ENCODE data around the gene SENP1. TPM values are rescaled to one million over a fixed set of nuclear protein-coding genes. Genes with fewer than 3 reads are reported as not detected.

Gene SENP1
- total RNA-seq, 2 experiments from 2014 or later, result 41.3 to 54.8 TPM

DNA sequence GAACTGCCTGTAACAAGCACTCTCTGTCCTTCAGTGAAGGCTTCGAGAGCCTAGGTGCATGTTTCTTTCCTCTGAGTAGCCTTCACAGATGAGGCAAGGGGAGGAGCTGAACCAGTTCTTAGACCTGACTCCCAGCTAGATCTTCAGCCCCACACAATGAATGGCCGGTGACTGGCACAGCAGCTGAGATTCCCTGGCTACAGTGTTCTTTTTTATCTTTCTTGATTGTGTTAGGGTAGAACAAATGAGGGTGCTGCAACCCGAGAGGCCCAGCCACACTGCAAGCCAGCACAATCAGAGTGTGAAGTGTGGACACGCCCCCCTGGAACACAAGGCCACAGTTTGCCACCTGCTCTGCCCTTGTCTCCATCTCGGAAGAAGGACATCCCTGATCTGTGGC, 82.5 kb downstream of the SENP1 start:
- Mint-ChIP-seq H3K9me3 (ENCODE audit: low read depth) (no peaks in the 10 kb centered on the region), H3K4me1 (peaks cover 6% of the 10 kb centered on the region), H3K36me3 (no peaks in the 10 kb centered on the region), H3K27ac (no peak overlapping the region), H3K27me3 (peaks cover 30% of the 10 kb centered on the region), H3K4me3 (no peak overlapping the region)
- DNase-seq (no peak), ATAC-seq (no peak)
- CTCF ChIA-PET, result interaction anchor here (1.0 kb wide), 1 partner anchor 8 kb away, joined by 3 read pairs; no protein-coding TSS in a partner anchor

DNA sequence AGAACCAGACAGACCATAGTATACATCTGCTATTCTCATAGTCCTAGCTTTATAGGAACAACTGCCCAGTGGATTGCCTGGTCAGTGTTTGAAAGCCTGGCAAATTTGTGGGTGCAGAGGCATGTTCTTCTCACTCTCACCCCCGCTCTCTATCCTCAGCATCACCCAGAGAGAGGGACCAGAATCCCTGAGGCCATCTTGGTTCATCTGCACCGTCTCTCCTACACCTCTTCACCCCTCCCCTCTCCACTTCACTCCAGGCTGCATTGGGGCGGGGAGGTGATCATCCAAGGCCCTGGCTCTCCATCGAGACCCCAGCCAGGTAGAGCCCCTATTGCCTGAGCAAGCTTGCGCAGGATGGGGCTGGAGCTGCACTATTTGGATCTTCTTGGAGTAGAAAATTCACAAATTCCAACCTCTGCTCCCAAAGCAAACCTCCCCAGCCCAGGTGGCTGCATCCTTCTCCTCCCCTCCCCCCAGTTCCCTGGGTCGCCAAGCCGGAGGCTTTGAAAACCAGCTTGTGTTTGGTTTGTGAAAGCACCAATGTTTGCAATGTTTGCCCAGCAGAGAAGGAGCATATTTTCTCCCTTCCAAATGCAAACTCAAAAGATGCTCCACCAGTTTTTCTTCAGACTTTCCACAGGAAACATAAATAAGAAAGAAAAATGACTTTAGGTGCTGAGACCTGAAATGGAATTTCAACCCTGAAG, 83.0 kb downstream of the SENP1 start:
- Mint-ChIP-seq H3K27me3 (peaks cover 35% of the 10 kb centered on the region), H3K27ac (no peak overlapping the region), H3K4me3 (no peak overlapping the region), H3K36me3 (no peaks in the 10 kb centered on the region), H3K9me3 (ENCODE audit: low read depth) (no peaks in the 10 kb centered on the region), H3K4me1 (peaks cover 6% of the 10 kb centered on the region)
- ATAC-seq (no peak), DNase-seq (no peak)
- CTCF ChIA-PET, result interaction anchor here (0.8 to 1.3 kb wide), 2 partner anchors 12 to 24 kb away, joined by 3 to 4 read pairs; no protein-coding TSS in a partner anchor

DNA sequence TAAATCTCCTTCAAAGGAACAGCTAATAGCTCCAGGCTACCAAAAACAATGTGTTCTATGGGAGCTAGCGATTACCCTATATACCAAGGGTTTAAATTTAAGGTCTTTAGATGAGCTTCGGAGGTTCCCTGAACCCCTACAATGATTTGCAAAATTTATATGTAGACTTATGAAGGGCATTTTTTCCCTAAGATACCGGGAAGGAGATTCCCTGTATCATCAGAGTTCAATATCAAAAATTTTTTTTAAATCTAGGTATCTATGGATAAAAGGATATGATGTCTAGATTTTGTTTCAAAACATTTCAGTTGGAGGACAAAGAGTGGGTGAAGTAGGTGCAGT, 83.7 kb downstream of the SENP1 start:
- CTCF ChIA-PET, result interaction anchor here (0.8 to 1.3 kb wide), 3 partner anchors 12 to 59 kb away, joined by 3 to 4 read pairs (median 3); partner anchors contain the start of gene TMEM106C

DNA sequence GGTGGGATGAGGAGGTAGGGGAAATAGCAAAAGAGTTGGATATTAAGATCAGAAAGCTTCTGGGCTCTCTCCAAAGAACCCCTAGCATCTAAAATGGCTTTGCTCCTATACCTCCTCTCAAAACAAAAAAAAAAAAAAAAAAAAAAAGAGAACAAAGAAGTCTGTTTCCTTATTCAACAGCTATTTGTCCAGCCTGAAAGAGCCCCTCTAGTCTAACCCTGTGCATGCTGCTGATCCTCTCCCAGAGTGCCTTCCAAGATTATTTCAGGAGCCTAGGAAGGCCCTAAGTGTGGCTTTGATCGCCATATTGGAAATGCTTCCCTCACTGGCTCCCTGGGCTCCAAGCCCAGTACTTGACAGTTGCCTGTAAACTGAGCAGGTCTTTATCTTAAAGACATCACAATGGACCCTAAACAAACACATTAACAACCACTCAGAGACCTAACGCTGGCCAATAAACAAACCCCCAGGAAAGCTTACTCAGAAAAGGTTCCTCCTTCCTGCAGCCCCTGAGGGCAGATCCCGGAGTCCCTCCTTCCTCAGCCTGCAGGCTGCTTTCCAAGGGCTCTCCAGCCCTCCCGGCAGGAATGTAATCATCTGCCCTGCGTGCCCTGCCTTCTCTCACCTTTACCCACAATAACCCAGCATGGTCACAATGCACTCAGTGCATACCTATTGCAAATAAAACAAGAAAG, 84.2 kb downstream of the SENP1 start:
- no peak overlapping the region for H3K27ac Mint-ChIP-seq

More for the DNA sequence above, 83.7 kb downstream of the SENP1 start:
- H3K36me3 Mint-ChIP-seq, result no peaks in the 10 kb centered on the region
- no peak overlapping the region for H3K4me3 Mint-ChIP-seq
- H3K27me3 Mint-ChIP-seq, result peaks cover 40% of the 10 kb centered on the region
- no peaks in the 10 kb centered on the region for H3K9me3 Mint-ChIP-seq (ENCODE audit: low read depth)
- H3K4me1 Mint-ChIP-seq, result peaks cover 5% of the 10 kb centered on the region
- DNase-seq (no peak), ATAC-seq (no peak)
- no peak overlapping the region for H3K27ac Mint-ChIP-seq

DNA sequence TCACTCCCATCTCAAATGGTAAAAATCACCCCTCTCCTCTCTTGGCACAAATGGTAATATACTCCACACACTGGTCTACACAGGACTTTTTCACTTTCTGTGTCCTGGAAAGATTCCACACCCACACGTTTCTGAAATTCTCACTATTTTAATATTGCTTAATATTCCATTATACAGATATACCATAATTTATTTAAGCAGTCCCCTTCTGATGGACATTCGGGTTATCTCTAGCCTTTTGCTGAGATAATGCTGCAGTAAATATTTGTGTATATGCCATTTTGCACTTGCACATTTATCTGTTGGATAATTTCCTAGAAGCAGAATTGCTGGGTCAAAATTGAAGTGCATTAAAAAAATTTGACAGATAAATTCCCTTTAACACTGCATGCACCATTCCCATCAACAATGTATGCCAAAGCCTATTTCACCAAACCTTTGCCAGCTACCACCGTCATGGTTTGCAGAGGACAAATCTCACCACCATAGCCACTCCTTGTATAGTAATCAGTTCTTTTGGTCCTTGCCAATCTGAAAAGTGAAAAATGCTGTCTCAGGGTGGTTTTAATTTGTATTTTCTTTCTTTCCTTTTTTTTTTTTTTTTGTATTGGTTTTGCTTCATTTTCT, 86.1 kb downstream of the SENP1 start:
- CTCF ChIA-PET, result no interaction called here
- Mint-ChIP-seq H3K4me1 (peaks cover 2% of the 10 kb centered on the region), H3K27me3 (peaks cover 58% of the 10 kb centered on the region), H3K36me3 (no peaks in the 10 kb centered on the region), H3K4me3 (no peak overlapping the region), H3K27ac (no peak overlapping the region), H3K9me3 (ENCODE audit: low read depth) (no peaks in the 10 kb centered on the region)
- no peak for ATAC-seq
- DNase-seq, result no peak

More for the DNA sequence above, 84.2 kb downstream of the SENP1 start:
- DNase-seq, result no peak
- no peaks in the 10 kb centered on the region for H3K36me3 Mint-ChIP-seq
- H3K9me3 Mint-ChIP-seq (ENCODE audit: low read depth), result no peaks in the 10 kb centered on the region
- peaks cover 5% of the 10 kb centered on the region for H3K4me1 Mint-ChIP-seq
- CTCF ChIA-PET, result interaction anchor here (0.8 to 1.3 kb wide), 3 partner anchors 13 to 58 kb away, joined by 3 to 4 read pairs (median 3); partner anchors contain the start of gene TMEM106C
- no peak overlapping the region for H3K4me3 Mint-ChIP-seq
- no peak for ATAC-seq
- peaks cover 45% of the 10 kb centered on the region for H3K27me3 Mint-ChIP-seq

DNA sequence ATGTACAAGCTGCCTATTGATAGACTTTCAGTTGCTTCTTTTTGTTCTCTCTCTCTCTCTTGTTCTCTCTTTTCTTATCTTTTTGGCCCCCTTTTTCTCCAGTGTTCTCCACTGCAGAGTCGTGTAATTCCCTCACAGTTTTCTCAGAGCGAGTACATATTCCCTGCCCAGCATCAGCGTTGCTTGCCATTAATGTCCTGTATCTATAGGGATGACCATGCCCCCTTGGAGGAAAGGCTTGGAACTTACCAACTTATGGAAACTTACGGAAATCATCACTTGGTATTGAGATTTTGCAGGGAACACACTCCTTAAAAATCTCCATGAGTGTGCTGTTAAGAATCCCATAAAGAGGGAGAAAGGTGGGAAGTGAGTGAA, 87.3 kb downstream of the SENP1 start:
- Mint-ChIP-seq H3K36me3 (no peaks in the 10 kb centered on the region), H3K27me3 (peaks cover 61% of the 10 kb centered on the region), H3K4me3 (no peak overlapping the region), H3K9me3 (ENCODE audit: low read depth) (no peaks in the 10 kb centered on the region), H3K27ac (no peak overlapping the region), H3K4me1 (no peaks in the 10 kb centered on the region)
- DNase-seq (no peak), ATAC-seq (no peak)
- CTCF ChIA-PET, result interaction anchor here (1.5 kb wide), 1 partner anchor 12 kb away, joined by 3 read pairs; no protein-coding TSS in a partner anchor

DNA sequence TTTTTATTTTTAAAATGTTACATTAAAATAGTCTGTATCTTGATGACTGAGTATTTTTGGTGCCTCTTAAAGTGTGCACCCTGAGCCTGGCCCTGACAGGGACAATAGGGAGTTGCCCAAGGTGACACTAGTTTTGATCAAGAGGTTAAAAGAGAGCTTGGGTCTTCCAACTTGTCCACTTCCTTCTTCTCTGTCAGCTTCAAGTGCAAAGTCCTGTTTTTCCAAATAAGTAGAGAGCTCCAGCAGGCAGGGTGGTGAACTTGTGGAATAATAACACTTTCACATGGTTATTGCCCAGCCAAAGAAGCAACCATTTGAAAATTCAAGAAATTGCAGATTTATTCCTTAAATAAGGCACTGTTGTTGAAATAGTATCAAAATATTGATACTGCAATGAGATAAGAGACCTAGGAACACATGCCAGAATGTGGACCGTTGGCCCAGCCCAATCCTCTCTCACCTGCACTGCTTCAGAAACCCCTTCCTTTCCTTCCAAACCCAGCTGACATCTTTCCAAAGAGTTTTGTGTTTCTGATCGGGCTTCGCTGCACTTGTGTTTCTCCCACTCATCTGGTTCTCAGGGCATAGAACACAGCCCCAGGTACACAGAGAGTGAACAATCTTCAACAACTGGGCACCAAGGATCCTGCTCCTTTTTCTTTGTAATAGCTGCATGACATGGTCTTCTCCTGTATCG, 87.8 kb downstream of the SENP1 start:
- Mint-ChIP-seq H3K36me3 (no peaks in the 10 kb centered on the region), H3K9me3 (ENCODE audit: low read depth) (no peaks in the 10 kb centered on the region), H3K4me1 (no peaks in the 10 kb centered on the region), H3K27ac (no peak overlapping the region), H3K4me3 (no peak overlapping the region), H3K27me3 (peaks cover 60% of the 10 kb centered on the region)
- DNase-seq, result no peak
- CTCF ChIA-PET, result interaction anchor here (1.5 kb wide), 1 partner anchor 12 kb away, joined by 3 read pairs; no protein-coding TSS in a partner anchor
- ATAC-seq, result no peak

DNA sequence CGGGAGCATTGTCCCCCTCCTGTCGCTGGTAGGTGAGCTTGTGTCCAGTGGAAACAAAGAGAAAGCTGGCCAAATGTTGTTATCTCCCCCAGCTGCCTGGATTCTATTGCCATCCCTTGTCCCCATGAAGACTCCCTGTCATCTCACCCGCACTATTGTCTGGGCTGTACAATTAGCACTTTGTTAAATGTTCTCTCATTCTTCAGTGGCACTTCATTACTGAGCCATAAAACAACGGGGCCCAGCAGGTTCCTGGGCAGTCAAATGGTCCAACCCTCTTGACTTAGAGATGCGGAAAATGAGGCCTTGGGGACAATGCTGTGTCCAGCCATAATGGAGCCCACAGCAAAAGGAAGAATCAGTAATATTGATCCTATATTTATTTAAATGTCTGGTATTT, 88.4 kb downstream of the SENP1 start:
- CTCF ChIA-PET, result interaction anchor here (1.5 kb wide), 1 partner anchor 13 kb away, joined by 3 read pairs; no protein-coding TSS in a partner anchor
- Mint-ChIP-seq H3K27ac (no peak overlapping the region), H3K4me3 (no peak overlapping the region), H3K4me1 (no peaks in the 10 kb centered on the region), H3K36me3 (no peaks in the 10 kb centered on the region), H3K27me3 (peaks cover 61% of the 10 kb centered on the region), H3K9me3 (ENCODE audit: low read depth) (no peaks in the 10 kb centered on the region)
- ATAC-seq (no peak), DNase-seq (no peak)

DNA sequence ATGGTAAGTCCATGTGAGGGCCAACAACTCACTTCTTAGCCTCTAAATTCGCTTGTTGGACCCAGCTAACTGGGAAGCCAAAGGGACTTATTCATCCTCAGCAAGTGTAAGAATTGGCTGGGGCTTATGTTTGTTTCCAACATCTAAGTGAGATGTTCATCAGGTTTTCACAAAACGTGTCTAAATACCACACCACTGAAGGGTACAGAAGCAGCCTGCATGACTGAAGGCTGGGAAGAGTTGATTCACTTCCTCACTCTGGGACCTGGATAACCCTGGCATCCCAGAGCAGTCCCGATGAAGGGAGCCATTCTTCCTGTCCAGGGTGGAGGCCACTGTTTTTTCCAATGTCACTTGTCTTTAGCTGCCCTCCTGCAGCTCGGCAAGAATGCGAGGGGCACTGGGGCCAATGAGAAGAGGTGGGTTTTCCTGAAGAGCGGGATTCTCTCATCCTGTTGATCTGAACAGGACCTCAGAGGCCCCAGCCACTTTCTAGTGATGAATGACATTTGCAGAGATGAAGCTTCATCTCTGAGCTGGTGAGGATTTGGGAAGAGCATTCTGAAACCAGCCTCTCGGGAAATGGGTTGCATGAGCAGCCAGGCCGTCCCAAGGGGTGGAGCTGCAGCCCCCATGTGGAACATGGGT, 89.4 kb downstream of the SENP1 start:
- ATAC-seq (no peak), DNase-seq (no peak)
- Mint-ChIP-seq H3K9me3 (ENCODE audit: low read depth) (no peaks in the 10 kb centered on the region), H3K4me1 (no peaks in the 10 kb centered on the region), H3K27ac (no peak overlapping the region), H3K36me3 (no peaks in the 10 kb centered on the region), H3K4me3 (no peak overlapping the region), H3K27me3 (peaks cover 57% of the 10 kb centered on the region)
- CTCF ChIA-PET, result interaction anchor here (1.3 kb wide), 1 partner anchor 12 kb away, joined by 3 read pairs; the partner anchor contains the start of gene COL2A1

DNA sequence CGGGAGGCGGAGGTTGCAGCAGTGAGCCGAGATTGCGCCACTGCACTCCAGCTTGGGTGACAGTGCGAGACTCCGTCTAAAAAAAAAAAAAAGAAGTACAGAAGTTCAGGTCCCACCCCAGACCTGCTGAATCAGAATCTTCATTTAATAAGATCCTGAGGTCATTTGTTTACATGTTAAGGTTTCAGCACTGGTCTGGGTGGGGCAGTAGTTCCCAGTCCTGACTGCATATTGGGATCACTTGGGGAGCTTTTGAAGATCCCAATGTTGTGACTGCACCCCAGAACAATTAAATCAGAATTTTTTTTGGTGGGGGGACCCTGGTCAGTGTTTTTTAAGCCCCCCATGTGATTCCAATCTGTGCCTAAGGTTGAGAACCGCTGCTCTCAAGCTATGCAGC, 89.9 kb downstream of the SENP1 start:
- Mint-ChIP-seq H3K4me3 (no peak overlapping the region), H3K27ac (no peak overlapping the region), H3K9me3 (ENCODE audit: low read depth) (no peaks in the 10 kb centered on the region), H3K4me1 (no peaks in the 10 kb centered on the region), H3K36me3 (no peaks in the 10 kb centered on the region), H3K27me3 (peaks cover 58% of the 10 kb centered on the region)
- CTCF ChIA-PET, result interaction anchor here (1.0 to 1.3 kb wide), 2 partner anchors 8 to 11 kb away, joined by 3 read pairs; partner anchors contain the start of gene COL2A1
- no peak for DNase-seq
- no peak for ATAC-seq

DNA sequence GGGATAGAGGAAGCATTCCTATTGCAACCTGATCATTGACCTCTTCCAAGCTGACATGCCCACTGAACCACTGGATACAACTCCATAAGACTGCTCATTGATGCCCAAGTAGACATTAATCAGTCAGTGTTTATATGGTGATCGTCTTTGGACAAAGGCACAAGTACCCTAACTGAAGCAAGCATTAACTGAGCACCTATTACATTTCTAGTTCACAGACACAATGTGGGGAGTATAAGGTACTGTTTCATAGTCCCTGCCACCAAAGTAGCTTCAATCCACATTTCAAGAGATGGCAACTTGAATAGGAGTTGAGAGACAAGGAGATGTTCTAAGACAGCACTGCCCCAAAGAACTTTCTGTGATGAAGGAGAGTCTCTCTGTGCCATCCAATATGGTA, 90.8 kb downstream of the SENP1 start:
- no peak overlapping the region for H3K27ac Mint-ChIP-seq
- H3K4me1 Mint-ChIP-seq, result no peaks in the 10 kb centered on the region
- DNase-seq, result no peak
- H3K36me3 Mint-ChIP-seq, result no peaks in the 10 kb centered on the region
- no peak for ATAC-seq
- peaks cover 63% of the 10 kb centered on the region for H3K27me3 Mint-ChIP-seq
- CTCF ChIA-PET, result interaction anchor here (1.0 kb wide), 1 partner anchor 9 kb away, joined by 3 read pairs; no protein-coding TSS in a partner anchor
- no peak overlapping the region for H3K4me3 Mint-ChIP-seq
- no peaks in the 10 kb centered on the region for H3K9me3 Mint-ChIP-seq (ENCODE audit: low read depth)

DNA sequence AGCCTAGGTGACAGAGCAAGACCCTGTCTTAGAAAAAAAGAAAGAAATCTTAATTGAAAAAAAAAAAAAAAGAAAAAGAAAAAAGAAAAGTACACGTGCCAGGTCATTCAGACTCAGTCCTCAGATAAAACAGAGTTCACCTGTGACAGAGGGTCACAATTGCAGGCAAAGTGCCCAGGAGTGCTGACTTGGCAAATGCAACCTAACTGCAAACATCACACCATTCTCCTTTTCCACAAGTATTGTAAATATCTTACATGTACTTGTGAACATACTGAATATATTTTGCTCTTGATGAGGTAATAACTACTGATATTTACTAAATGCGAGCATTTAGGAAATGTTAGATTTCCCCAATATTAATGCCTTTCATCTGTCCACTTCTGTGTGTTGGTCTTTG, 92.6 kb downstream of the SENP1 start:
- no peak for ATAC-seq
- Mint-ChIP-seq H3K27ac (no peak overlapping the region), H3K4me3 (no peak overlapping the region), H3K27me3 (peaks cover 71% of the 10 kb centered on the region), H3K9me3 (ENCODE audit: low read depth) (no peaks in the 10 kb centered on the region), H3K4me1 (no peaks in the 10 kb centered on the region), H3K36me3 (no peaks in the 10 kb centered on the region)
- CTCF ChIA-PET, result no interaction called here
- DNase-seq, result no peak

DNA sequence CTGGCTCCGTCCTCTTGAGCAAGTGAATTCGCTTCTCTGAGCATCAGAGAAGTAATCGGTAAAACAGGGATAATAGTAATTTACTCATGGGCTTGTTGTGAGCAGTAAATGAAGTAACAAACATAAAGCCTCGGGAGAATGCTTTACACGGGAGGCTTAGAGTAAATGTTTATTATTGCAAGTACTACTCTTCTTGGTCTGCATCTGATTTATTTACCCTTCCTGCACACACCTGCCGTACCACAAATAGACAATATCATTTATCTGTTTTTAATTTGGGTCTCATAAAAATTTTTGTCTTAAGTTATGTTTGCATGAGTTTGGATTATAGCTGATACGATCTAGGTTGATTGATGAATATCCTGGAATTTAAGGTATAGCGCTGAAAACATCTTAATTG, 93.8 kb downstream of the SENP1 start:
- Mint-ChIP-seq H3K4me3 (no peak overlapping the region), H3K36me3 (no peaks in the 10 kb centered on the region), H3K9me3 (ENCODE audit: low read depth) (no peaks in the 10 kb centered on the region), H3K27me3 (peaks cover 74% of the 10 kb centered on the region), H3K27ac (no peak overlapping the region), H3K4me1 (no peaks in the 10 kb centered on the region)
- ATAC-seq (no peak), DNase-seq (no peak)
- CTCF ChIA-PET, result no interaction called here
